GM12878 (cell line): ENCODE results near the gene FFAR4. TPM values are rescaled to one million over a fixed set of nuclear protein-coding genes. Genes with fewer than 3 reads are reported as not detected.

ENCODE experiments used
- ATAC-seq: fragments of 200-7000 bp; cut with Tn5 transposase; 3 replicates; pipeline ENCODE4 v1.9.1; 2020; ENCODE audit warnings: mild to moderate bottlenecking, moderate library complexity
- BruUV-seq: library from RNA; stranded (reverse); fragments of 400-500 nt; replicated peaks from 2 replicates; lab custom pipeline; 2021; lab: Mats Ljungman, UMichigan
- CTCF ChIA-PET: fragments of 300-600 bp; sonication (Branson Sonifier 250); formaldehyde crosslinking; extraction: SDS; loops from one replicate; lab custom pipeline; 2021; ENCODE audit warnings: inconsistent platforms; lab: Yijun Ruan, JAX
- POLR2A ChIA-PET: fragments of 350-600 bp; formaldehyde crosslinking; extraction: SDS; loops from one replicate; lab custom pipeline; 2021; ENCODE audit warnings: inconsistent platforms; lab: Charles Lee
- RAD21 ChIA-PET: fragments of 300-600 bp; sonication (Branson Sonifier 250); formaldehyde crosslinking; loops from one replicate; lab custom pipeline; 2023; ENCODE audit warnings: antibody characterized with exemption; ENCODE audit not compliant: unreplicated experiment; lab: Charles Lee
- SMC1A ChIA-PET: fragments of 300-600 bp; sonication (Branson Sonifier 250); formaldehyde crosslinking; loops from one replicate; lab custom pipeline; 2023; ENCODE audit not compliant: unreplicated experiment, uncharacterized antibody; lab: Charles Lee
- DNase-seq: peaks from one replicate; pipeline ENCODE4 v3.0.0-alpha.2; 2011; ENCODE audit warnings: low read depth, low spot score
- FAIRE-seq: peaks from 3 replicates; lab custom pipeline; 2011; peaks lifted over from hg19 to GRCh38; lab: Jason Lieb, UNC
- H2AFZ ChIP-seq: 2 replicates; pipeline ENCODE4 v1.6.0; 2011; ENCODE audit warnings: low read depth, low read length, control low read depth; ENCODE audit not compliant: control insufficient read depth
- H3K27ac ChIP-seq: 2 replicates; pipeline ENCODE4 v1.5.1; 2011; ENCODE audit warnings: control low read depth; ENCODE audit not compliant: control insufficient read depth, insufficient read depth
- H3K27me3 ChIP-seq, 2 experiments: replicated peaks in 1 of 2; 2 replicates each; pipeline versions ENCODE4 v1.6.0 to v1.6.1; 2011; ENCODE audit warnings: low read length in 1 of 2; ENCODE audit not compliant: control insufficient read depth in 2 of 2, insufficient read depth in 2 of 2
- H3K36me3 ChIP-seq, 2 experiments: 2 replicates each; pipeline ENCODE4 v1.5.1; 2011; ENCODE audit warnings: low read length in 1 of 2; ENCODE audit not compliant: control insufficient read depth in 2 of 2, insufficient read depth in 2 of 2
- H3K4me1 ChIP-seq: 2 replicates; pipeline ENCODE4 v1.6.1; 2011; ENCODE audit warnings: mild to moderate bottlenecking, low read length, moderate library complexity, mixed read lengths; ENCODE audit not compliant: control insufficient read depth, insufficient read depth
- H3K4me2 ChIP-seq: 2 replicates; pipeline ENCODE4 v1.6.0; 2011; ENCODE audit warnings: control low read depth; ENCODE audit not compliant: control insufficient read depth, insufficient read depth
- H3K4me3 ChIP-seq: fragments of 200-600 bp; sonication (generic); 2 replicates; pipeline ENCODE4 v1.5.1; 2016
- H3K79me2 ChIP-seq: 2 replicates; pipeline ENCODE4 v1.6.0; 2011; ENCODE audit warnings: low read length; ENCODE audit not compliant: control insufficient read depth, insufficient read depth
- H3K9ac ChIP-seq: 2 replicates; pipeline ENCODE4 v1.8.0; 2011; ENCODE audit warnings: low read length, control low read depth, mixed read lengths; ENCODE audit not compliant: control insufficient read depth, insufficient read depth
- H3K9me3 ChIP-seq: replicated peaks from 3 replicates; pipeline ENCODE4 v1.5.1; 2011; ENCODE audit warnings: mild to moderate bottlenecking, low read length; ENCODE audit not compliant: control insufficient read depth, insufficient read depth
- H4K20me1 ChIP-seq: 2 replicates; pipeline ENCODE4 v1.6.0; 2011; ENCODE audit not compliant: control insufficient read depth, insufficient read depth
- CBFB ChIP-seq: IDR thresholded peaks from 2 replicates; pipeline ENCODE4 v1.6.1; 2016; ENCODE audit warnings: antibody characterized with exemption, low read depth
- CBX3 ChIP-seq: fragments of 200-600 bp; sonication (generic); IDR thresholded peaks from 2 replicates; pipeline ENCODE4 v1.6.1; 2016; ENCODE audit warnings: low read depth, borderline replicate concordance
- FOS ChIP-seq: IDR thresholded peaks from 3 replicates; pipeline ENCODE4 v1.6.1; 2011; ENCODE audit warnings: borderline replicate concordance; ENCODE audit not compliant: insufficient read length; ENCODE audit errors: extremely low read depth
- IKZF1 ChIP-seq: fragments of 450-650 bp; conservative IDR thresholded peaks from 2 replicates; pipeline ENCODE4 v1.6.1; 2017; ENCODE audit warnings: antibody characterized with exemption, mild to moderate bottlenecking
- KDM1A ChIP-seq: fragments of 200-600 bp; sonication (generic); IDR thresholded peaks from 2 replicates; pipeline ENCODE4 v1.6.1; 2016; ENCODE audit warnings: borderline replicate concordance
- MLLT1 ChIP-seq: fragments of 450-650 bp; IDR thresholded peaks from 2 replicates; pipeline ENCODE4 v1.6.1; 2016; ENCODE audit warnings: mild to moderate bottlenecking
- RB1 ChIP-seq: fragments of 450-650 bp; formaldehyde crosslinking; IDR thresholded peaks from 2 replicates; pipeline ENCODE4 v1.6.1; 2017; ENCODE audit warnings: mild to moderate bottlenecking, borderline replicate concordance
- WGBS: methylation state at CpG from one replicate; pipeline ENCODE4 v1.1.6; 2016; ENCODE audit warnings: low lambda C conversion rate; ENCODE audit not compliant: insufficient replicate concordance, insufficient coverage; ENCODE audit errors: missing lambda C conversion rate; 5-methylcytosine and 5-hydroxymethylcytosine counted together
- in situ Hi-C: fragments of 300-500 bp; cut with MboI; formaldehyde crosslinking; loops from 9 replicates; pipeline ENCODE4 v1.14.3; 2018; ENCODE audit warnings: mixed read lengths
- intact Hi-C: fragments of 100-400 bp; cut with micrococcal nuclease; formaldehyde crosslinking; loops from one replicate; pipeline ENCODE4 v1.14.2; 2022; ENCODE audit not compliant: unreplicated experiment
- polyA plus RNA-seq, 11 experiments: library from polyadenylated mRNA; depleted of rRNA in 4 of 11; unstranded in 6 of 11; stranded (reverse) in 5 of 11; fragments of >200 nt; fragmentation: Nextera tagmentation in 4 of 11; fragmentation: Illumina TruSeq in 1 of 11; extraction: Ambion mirVana in 4 of 11; extraction: Trizol in 1 of 11; gene quantifications; 1 replicate in 1 of 11; 2 replicates in 10 of 11; pipeline versions ENCODE4 v1.2.1 to v1.2.3, GENCODE V29; 2011 to 2016; ENCODE audit warnings: inconsistent platforms in 2 of 11, missing spikeins in 2 of 11, low read depth in 1 of 11
- total RNA-seq, 4 experiments: library from RNA; depleted of rRNA in 3 of 4; stranded (reverse); fragments of >200 nt in 3 of 4; fragmentation: Illumina TruSeq in 1 of 4; extraction: Trizol in 1 of 4; gene quantifications; 2 replicates each; pipeline versions ENCODE4 v1.2.1 to v1.2.3, GENCODE V29; 2013 to 2021

Gene FFAR4
- total and polyA plus RNA-seq, 10 of the 15 experiments (the other 5 are each of a cell fraction or from before 2014, with no cell fraction given) = not detected

- TF ChIP-seq IKZF1 (no peak), CBX3 (no peak), KDM1A (no peak), MLLT1 (no peak)
Measured at GRCh38 chr10:93601774-93602162, 35.3 kb downstream of the FFAR4 start (continued).

- Histone ChIP-seq H3K27ac (no peak overlapping the region), H3K9me3 (no peaks in the 10 kb centered on the region), H2AFZ (no peak overlapping the region), H3K4me3 (no peak overlapping the region), H3K36me3 (no peaks in the 10 kb centered on the region), H3K27me3 (peaks cover 6% of the 10 kb centered on the region in 2 experiments; a peak in 3 of 4 replicates), H3K79me2 (no peaks in the 10 kb centered on the region), H3K4me1 (no peaks in the 10 kb centered on the region), H4K20me1 (no peaks in the 10 kb centered on the region), H3K4me2 (no peak overlapping the region), H3K9ac (no peak overlapping the region)
- WGBS = 43% methylated on average over 2 of the region's 2 CpGs
- SMC1A ChIA-PET = no interaction called here
- in situ Hi-C loops (no loop called here), intact Hi-C loops (no loop called here)
- TF ChIP-seq RB1 (no peak), FOS (no peak), CBFB (no peak)
- POLR2A ChIA-PET = no interaction called here
- RAD21 ChIA-PET = no interaction called here
- no peak for FAIRE-seq
- ATAC-seq = no peak
- no TSS peak for BruUV-seq
- no peak for DNase-seq
- CTCF ChIA-PET = no interaction called here
Measured at GRCh38 chr10:93603023-93603422, 36.6 kb downstream of the FFAR4 start.
